GM18526 (cell line): ENCODE data around the gene MEGF11.

ENCODE experiments used
- POLR2A ChIP-seq: IDR thresholded peaks from 3 replicates; pipeline ENCODE4 v1.6.1; 2011; ENCODE audit not compliant: insufficient read length; ENCODE audit errors: extremely low read depth

The MEGF11 gene

DNA sequence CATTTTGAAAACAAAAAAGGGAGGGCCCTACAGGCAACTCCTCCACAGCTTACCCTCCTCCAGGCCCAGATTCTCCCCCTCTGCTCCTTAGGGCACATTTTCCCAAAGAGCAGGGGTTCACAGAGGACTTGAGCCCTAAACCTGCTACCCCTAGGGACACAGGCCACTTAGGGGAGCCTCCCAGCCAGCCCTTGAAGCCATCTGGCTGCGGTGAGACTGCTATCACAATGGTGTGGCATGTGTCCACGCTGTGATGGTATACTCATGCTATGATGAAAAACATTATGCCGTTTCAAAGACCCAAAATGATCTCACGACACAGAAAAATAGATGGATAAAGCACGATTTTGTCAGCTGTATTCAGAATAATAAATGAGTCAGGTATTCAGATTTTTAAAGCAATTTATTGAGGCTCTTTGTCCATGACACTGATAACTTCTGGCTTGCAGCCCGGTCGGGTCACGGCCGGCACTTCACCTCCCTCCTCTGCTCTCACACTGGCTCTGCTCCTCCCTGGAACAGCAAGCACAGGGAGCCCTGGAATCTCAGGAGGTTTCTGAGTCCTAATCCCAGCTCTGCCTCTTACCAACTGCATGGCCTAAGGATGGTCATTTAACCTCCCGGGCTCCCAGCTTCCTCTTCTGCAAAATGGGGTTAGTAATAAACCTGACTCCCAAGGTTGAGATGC lies 115.3 kb downstream of the MEGF11 start:
- TF ChIP-seq POLR2A, result no peak

- TF ChIP-seq POLR2A, result no peak
Measured at GRCh38 chr15:66136948-66137347, 116.6 kb downstream of the MEGF11 start.

GRCh38 chr15:66135664-66136063 lies 117.9 kb downstream of the MEGF11 start:
- no peak for TF ChIP-seq POLR2A

DNA sequence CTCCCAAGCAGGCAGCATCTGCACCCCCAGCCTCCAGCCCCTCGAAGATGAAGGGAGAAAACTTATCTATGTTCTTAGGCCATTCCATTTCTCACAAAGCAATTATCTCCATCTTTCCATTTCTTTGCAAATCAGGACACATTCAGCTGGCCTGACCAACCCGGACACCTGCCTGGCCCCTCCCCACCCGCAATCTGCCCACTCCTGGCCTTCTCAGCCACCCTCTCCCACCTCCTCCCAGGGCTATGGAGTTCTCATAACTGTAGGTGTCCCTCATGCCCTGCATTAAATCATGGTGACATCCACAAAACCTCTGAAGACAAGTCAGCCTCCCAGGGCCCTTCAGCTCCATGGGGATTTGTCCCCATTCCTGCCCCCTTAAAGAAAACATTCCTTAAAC lies 119.3 kb downstream of the MEGF11 start:
- no peak for TF ChIP-seq POLR2A

GRCh38 chr15:66133247-66133885 lies 120.2 kb downstream of the MEGF11 start:
- no peak for TF ChIP-seq POLR2A

- no peak for TF ChIP-seq POLR2A
Measured at GRCh38 chr15:66132251-66132816, 121.2 kb downstream of the MEGF11 start.

- no peak for TF ChIP-seq POLR2A
Measured at GRCh38 chr15:66131831-66132230, 121.7 kb downstream of the MEGF11 start.

DNA sequence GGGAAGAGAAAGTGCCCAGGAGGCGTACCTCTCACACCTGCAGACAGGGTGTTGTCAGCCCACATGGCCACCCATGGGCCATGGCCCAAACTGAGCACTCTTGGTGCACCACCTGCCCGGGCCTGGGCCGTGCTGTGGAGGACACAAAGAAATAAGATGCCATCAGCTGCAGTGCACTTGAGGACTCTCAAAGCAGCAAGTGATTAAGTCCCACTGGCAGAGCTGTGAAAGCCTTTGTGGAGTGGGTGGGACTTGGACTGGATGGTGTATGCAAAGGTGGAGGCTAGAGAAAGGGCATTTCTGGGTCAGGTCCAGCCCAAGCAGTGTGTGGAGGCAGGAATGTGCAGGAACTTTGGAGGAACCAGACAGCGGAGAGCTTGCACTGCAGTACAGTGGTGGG lies 122.3 kb downstream of the MEGF11 start:
- TF ChIP-seq POLR2A, result no peak

DNA sequence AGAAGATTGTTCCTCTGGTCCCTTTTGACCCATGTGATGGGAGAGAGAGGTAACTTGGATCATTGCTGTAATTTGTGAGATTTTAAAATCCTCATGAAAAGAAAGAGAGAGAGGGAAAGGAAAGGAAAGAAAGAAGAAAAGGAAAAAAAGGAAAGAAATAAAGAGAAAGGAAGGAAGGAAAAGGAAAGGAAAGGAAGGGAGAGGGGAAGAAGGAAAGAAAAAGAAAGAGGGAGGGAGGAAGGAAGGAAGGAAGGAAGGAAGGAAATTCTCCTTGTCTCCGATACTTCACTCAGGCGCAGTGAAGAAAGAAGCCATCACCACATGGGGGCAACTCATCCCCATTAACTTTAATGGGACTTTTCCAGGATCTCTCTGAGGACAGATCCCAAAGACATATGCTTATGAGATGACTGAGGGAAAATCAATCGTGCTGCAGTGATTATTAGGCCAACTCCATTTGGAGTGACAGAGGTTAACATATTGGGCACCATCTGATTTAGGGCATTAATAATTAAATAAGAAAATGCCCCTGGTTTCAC lies 123.0 kb downstream of the MEGF11 start:
- no peak for TF ChIP-seq POLR2A

DNA sequence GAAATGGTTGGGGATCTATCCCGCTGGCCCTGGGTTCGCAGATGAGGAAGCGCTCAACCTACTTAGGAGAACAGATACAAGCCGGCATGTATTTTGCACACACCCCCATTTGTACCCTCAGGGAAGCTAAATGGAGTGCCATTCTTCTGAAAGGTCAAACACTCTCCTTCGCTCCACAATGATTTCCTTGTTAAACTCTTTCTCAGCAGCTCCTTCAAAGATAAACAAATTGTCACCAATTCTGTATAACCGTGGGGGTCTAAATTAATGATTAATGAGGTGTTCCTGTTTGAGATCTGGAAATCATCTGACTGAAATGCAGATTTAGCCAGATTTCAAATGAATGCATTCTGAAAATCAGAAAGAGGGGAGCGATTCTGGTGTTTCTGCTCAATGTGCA lies 124.0 kb downstream of the MEGF11 start:
- no peak for TF ChIP-seq POLR2A

DNA sequence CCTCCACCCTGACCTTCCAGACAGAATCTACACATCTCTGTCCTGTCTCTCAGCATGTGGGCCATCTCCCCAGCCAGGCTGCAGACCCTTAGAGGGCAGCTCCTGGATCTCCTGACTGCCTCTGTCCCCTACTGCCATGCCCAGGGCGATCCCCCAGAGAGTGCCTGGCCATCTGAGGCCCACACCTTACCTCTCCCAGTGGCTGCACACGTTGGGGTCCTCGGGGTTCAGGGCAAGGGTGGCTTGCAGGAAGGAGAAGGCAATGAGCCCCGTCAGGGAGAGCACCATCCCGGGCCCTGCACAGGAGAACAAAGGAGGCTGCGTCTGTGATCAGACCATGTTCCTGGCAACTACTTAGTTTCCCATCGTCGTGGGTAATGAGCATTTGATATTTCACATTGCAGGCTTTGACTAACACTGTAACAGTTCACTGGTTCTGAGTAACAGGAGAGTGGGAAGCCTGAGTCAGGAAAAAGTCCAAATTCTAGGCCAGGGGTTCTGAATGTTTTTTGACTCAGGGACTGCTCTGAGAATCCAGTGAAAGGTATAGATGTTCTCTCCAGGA lies 125.4 kb downstream of the MEGF11 start:
- TF ChIP-seq POLR2A, result no peak

GRCh38 chr15:66126456-66126855 lies 127.1 kb downstream of the MEGF11 start:
- no peak for TF ChIP-seq POLR2A

- no peak for TF ChIP-seq POLR2A
Measured at GRCh38 chr15:66126031-66126441, 127.5 kb downstream of the MEGF11 start.

DNA sequence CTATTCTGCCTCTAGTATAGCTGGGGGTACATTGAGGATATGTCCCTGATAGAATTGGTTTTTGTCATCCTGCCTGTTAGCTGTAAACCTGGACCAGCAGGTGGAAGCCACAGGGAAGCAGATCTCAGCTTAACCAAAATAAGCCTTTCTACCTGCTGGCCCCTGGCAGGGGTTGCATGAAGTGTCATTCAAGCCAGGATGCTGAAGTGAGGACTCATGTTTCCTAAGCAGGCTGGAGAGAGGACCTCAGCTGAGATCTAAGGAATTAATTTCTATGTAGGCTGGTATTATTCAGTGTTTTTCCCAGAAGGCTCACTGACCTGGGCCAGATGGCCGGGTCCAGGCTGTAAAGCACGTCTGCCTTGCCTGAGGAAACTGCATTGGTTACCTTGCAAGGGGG lies 128.9 kb downstream of the MEGF11 start:
- TF ChIP-seq POLR2A, result no peak

DNA sequence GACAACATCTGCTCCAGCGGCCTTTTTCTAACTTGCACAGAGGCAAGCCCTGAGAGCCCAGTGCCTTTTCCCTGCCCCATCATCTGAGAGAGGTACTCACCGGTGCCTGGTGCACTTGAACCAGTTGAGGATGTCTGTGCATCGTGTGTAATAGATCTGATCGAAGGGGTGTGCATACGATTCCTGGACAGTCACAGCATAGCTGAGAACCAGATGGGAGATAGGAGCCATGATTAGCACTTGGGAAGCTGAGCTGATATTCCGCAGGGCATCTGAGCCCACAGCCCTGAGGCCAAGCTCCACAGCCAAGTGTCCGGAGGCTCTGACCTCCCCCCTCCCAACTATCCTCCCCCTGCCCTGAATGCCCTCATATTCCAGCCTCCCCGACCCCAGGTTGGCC lies 129.8 kb downstream of the MEGF11 start:
- no peak for TF ChIP-seq POLR2A

DNA sequence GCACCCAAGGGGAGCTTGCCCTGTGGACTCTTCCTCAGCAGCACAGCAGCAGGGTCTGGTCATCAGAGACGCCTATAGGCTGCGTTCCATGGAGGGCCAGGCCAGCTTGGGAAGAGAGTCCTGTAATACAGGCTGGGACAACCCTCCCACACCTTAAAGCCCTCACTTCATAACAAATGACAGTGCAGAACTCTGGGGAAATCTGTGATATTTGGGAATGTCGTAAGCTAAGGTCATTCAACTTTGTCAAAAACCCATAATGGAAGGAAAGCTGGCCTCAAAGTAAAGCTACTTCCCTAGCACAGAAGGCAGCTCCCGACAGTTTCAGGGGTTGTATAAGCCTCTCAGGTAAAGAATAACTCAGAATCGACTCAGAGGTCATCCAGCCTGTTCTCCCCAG lies 133.1 kb downstream of the MEGF11 start:
- no peak for TF ChIP-seq POLR2A

DNA sequence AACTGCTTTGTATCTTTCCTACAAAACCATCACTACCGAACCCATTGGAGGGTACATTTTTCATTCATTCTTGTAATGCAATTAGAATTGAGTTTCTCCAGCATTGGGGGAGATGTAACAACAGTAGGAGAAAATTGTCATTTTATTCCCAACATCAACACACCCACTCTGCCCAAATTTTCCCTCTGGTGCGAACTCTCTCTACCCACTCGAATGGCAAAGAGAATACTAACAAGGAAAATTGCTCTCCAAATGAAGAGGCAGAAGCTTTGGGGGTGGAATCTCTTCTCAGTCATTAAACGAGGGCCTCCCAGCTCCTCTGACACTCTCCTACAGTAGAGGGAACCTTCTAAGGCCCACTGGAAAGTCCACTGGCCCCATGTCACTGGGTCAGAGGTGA lies 135.7 kb downstream of the MEGF11 start:
- no peak for TF ChIP-seq POLR2A
